Epithelial cell of proximal tubule (primary cell): ENCODE measurements around the gene KLK15. TPM values are rescaled to one million over a fixed set of nuclear protein-coding genes. Genes with fewer than 3 reads are reported as not detected.

Source experiments
- DNase-seq: peaks from one replicate; pipeline ENCODE4 v3.0.0-alpha.2; 2011; ENCODE audit warnings: low read depth
- H3K4me3 ChIP-seq: 2 replicates; pipeline ENCODE4 v1.5.1; 2011; ENCODE audit warnings: low read depth, mild to moderate bottlenecking, low read length
- CTCF ChIP-seq: conservative IDR thresholded peaks from 2 replicates; pipeline ENCODE4 v1.5.1; 2012; ENCODE audit warnings: low read depth, mild to moderate bottlenecking, low read length
- total RNA-seq: library from RNA; depleted of rRNA; stranded (reverse); fragments of >200 nt; gene quantifications from 2 replicates; pipeline ENCODE4 v1.2.3, GENCODE V29; 2015

The KLK15 gene
- total RNA-seq, 1 donor from 2014 or later, result not detected

- DNase-seq, result no peak
- TF ChIP-seq CTCF, result no peak
- no peak overlapping the region for H3K4me3 ChIP-seq
These were observed 11.0 kb upstream of the KLK15 start for GRCh38 chr19:50844296-50844935.

DNA sequence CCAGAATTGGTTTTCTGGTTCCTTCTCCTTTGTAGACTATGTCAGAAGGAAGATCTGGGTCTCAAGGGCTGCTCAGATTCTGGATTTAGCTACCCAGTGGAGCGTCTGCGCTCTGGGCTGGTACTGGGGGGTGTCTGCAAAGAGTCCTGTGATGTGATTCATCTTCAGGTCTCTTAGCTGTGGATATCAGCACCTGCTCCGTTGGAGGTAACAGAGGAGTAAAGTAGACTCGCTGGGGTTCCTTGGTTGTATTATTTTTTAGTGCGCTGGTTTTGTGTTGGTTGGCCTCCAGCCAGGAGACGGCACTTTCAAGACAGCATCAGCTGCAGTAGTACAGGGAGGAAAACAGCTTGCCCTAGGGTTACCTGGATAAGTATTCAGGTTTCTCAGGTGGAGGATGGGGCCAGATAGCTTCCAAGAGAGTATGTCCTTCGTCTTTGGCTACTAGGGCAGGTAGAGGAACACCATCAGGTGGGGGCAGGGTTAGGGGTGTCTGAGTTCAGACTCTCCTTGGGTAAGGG lies 10.4 kb upstream of the KLK15 start:
- TF ChIP-seq CTCF, result no peak
- no peak overlapping the region for H3K4me3 ChIP-seq
- no peak for DNase-seq

- DNase-seq, result no peak
- no peak overlapping the region for H3K4me3 ChIP-seq
- TF ChIP-seq CTCF, result no peak
These were observed 9.8 kb upstream of the KLK15 start for GRCh38 chr19:50843205-50843604.

GRCh38 chr19:50842130-50842529 lies 8.8 kb upstream of the KLK15 start:
- TF ChIP-seq CTCF, result no peak
- DNase-seq, result no peak

DNA sequence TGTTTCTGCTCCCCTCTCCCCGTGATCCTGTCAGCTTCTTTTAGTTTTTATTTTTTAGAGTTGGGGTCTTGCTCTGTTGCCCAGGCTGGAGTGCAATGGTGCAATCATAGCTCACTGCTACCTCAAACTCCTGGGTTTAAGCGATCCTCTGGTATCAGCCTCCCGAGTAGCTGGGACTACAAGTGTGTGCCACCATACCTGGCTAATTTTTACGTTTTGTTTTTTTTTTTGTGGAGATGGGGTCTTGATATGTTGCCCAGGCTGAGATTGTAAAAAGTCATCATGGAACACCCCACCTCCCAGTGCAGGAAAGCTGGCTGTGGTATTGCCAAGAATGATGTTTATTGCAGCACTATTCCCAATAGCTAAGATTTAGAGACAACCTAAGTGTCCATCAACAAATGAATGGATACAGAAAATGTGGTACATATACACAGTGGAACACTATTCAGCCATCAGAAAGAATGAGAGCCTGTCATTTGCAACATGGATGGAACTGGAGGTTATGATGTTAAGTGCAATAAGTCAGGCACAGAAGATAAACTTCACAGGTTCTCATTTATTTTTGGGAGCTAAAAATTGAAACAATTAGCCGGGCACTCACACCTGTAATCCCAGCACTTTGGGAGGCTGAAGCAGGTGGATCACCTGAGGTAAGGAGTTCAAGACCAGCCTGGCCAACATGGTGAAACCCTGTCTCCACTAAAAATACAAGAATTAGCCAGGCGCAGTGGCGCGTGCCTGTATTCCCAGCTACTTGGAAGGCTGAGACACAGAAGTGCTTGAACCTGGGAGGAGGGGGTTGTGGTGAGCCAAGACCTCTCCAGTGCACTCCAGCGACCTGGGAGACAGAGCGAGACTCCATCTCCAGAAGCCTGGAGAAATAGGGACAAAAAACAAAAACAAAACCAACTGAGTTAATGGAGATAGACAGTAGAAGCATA lies 6.6 kb upstream of the KLK15 start:
- no peak overlapping the region for H3K4me3 ChIP-seq
- no peak for TF ChIP-seq CTCF
- DNase-seq, result no peak

More at GRCh38 chr19:50842130-50842529, 8.8 kb upstream of the KLK15 start:
- H3K4me3 ChIP-seq, result no peak overlapping the region

DNA sequence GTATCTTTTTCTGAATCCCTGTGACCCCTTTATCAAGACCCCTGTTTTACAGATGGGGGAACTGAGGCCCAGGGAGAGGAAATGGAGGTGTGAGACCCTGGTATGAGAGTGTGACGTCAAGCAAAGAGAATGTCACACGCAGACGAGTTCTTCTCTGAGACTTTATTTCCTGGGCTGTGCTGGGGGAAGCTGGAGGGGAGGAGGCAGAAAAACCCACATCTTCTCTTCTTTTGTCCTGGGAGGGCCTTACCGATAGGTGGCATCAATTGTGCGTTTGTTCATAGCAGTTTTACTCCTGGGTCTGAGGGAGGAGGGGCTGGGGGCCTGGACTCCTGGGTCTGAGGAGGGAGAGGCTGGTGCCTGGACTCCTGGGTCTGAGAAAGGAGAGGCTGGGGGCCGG lies 4.9 kb upstream of the KLK15 start:
- no peak for DNase-seq
- peak; percentile 37 for TF ChIP-seq CTCF
- H3K4me3 ChIP-seq, result no peak overlapping the region
